GM12891 (cell line): ENCODE measurements around the gene DHODH.

Source experiments
- POLR2A ChIP-seq: IDR thresholded peaks from 2 replicates; pipeline ENCODE4 v1.6.1; 2011; ENCODE audit warnings: low read depth, low read length, control low read depth
- POLR2AphosphoS5 ChIP-seq: IDR thresholded peaks from 2 replicates; pipeline ENCODE4 v1.6.1; 2011; ENCODE audit warnings: low read depth, low read length, control low read depth
- POU2F2 ChIP-seq: IDR thresholded peaks from 2 replicates; pipeline ENCODE4 v1.6.1; 2011; ENCODE audit warnings: low read depth, mild to moderate bottlenecking, control low read depth, low read length, moderate library complexity
- SPI1 ChIP-seq: IDR thresholded peaks from 2 replicates; pipeline ENCODE4 v1.6.1; 2011; ENCODE audit warnings: low read depth, low read length, control low read depth
- TAF1 ChIP-seq: IDR thresholded peaks from 2 replicates; pipeline ENCODE4 v1.6.1; 2011; ENCODE audit warnings: low read depth, low read length, control low read depth

DNA sequence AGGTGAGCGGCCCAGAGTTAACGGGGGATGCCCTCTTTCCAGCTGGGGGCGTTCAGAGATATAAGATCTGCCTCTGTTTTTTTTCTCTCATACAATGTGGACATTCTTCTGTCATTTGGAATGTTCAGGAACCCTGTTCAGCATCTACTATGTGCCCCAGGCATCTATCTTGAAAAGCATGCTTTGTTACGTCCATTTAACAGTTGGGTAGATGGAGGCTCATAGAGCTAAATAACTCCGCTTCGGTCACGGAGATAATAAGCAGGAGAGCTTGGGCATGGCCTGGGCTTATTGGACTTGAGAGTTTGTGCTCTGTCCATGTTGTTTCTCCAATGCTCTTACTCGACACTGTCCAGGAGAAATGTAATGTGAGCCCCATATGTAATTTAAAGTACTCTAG, 6.1 kb downstream of the DHODH start:
- TF ChIP-seq POLR2A (no peak), POLR2AphosphoS5 (no peak), TAF1 (no peak), SPI1 (no peak), POU2F2 (no peak)
